Occipital lobe (tissue), 2 donors: ENCODE results near the gene FZR1. TPM values are rescaled to one million over a fixed set of nuclear protein-coding genes. Genes with fewer than 3 reads are reported as not detected.
A peak's percentile ranks its signal among the peaks of the same experiment; 100 is the strongest.
"Not testable (repeated sequence)": the region's sequence is repeated elsewhere in the genome, so short reads cannot be mapped to it uniquely, and the experiment has no call there.

Experiments used
- DNase-seq: peaks from one replicate; lab custom pipeline; 2025; lab: John Stamatoyannopoulos, UW
- total RNA-seq: library from RNA; depleted of rRNA; stranded (reverse); fragments of >200 nt; gene quantifications from one replicate; pipeline ENCODE4 v1.2.3, GENCODE V29; 2014

Gene FZR1
- total RNA-seq, 1 donor from 2014 or later = 42.0 TPM

DNA sequence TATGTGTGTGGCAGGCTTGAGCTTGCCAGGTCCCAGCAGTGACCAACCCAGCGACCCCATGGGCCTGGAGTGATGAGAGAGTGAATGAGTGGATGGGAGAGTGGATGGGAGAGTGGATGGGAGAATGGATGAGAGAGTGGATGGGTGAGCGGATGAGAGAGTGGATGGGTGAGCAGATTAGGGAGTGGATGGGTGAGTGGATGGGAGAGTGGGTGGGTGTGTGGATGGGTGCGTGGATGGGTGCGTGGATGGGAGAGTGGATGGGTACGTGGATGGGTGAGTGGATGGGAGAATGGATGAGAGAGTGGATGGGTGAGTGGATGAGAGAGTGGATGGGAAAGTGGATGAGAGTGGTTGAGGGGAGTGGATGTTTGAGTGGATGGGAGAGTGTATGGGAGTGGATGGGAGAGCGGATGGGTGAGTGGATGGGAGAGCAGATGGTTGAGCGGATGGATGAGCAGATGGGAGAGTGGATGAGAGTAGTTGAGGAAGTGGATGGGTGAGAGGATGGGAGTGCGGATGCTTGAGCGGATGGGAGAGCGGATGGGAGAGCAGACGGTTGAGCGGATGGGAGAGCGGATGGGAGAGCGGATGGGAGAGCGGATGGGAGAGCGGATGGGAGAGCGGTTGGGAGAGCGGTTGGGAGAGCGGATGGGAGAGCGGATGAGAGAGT, 22.6 kb downstream of the FZR1 start:
- DNase-seq = no peak

DNA sequence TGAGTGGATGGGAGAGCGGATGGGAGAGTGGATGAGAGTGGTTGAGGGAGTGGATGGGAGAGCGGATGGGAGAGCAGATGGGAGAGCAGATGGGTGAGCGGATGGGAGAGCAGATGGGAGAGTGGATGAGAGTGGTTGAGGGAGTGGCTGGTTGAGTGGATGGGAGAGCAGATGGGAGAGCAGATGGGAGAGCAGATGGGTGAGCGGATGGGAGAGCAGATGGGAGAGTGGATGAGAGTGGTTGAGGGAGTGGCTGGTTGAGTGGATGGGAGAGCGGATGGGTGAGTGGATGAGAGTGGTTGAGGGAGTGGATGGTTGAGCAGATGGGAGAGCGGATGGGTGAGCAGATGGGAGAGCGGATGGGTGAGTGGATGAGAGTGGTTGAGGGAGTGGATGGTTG, 23.2 kb downstream of the FZR1 start:
- DNase-seq = not testable (repeated sequence)

DNA sequence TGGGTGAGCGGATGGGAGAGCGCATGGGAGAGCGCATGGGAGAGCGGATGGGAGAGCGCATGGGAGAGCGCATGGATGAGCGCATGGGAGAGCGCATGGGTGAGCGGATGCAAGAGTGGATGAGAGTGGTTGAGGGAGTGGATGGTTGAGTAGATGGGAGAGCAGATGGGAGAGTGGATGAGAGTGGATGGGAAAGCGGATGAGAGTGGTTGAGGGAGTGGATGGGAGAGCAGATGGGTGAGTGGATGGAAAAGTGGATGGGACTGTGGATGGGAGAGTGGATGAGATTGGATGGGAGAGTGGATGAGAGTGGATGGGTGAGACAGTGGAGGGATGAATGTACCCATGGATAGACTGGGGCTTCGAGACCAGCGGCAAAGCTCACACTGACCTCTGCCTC, 24.3 kb downstream of the FZR1 start:
- DNase-seq = no peak

DNA sequence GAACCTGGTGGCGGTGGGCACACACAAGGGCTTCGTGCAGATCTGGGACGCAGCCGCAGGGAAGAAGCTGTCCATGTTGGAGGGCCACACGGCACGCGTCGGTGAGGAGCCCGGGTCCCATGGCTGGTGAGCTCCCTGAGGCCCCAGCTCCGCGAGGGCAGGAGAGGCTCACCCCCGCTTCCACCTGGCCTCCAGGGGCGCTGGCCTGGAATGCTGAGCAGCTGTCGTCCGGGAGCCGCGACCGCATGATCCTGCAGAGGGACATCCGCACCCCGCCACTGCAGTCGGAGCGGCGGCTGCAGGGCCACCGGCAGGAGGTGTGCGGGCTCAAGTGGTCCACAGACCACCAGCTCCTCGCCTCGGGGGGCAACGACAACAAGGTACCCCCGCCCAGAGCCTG, 25.6 kb downstream of the FZR1 start:
- no peak for DNase-seq

DNA sequence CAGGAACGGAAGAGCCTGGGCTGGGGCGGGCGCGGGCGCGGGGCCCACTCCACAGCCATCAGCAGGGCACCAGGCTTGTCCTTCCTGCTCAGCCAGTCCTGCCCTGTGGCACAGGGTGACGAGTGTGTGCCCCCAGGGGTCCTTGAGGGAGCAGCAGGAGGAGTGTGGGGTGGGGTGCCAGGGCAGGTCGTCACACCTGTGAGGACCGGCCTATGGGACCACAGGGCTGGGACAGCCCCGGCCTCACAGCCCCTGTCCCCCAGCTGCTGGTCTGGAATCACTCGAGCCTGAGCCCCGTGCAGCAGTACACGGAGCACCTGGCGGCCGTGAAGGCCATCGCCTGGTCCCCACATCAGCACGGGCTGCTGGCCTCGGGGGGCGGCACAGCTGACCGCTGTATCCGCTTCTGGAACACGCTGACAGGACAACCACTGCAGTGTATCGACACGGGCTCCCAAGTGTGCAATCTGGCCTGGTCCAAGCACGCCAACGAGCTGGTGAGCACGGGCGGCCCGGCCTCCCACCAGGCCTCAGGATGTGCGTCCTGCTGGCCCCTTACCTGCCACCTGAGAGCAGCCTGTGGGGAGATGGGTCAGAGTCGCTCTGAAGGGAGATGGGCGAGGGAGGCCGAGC, 26.2 kb downstream of the FZR1 start:
- DNase-seq = no peak

DNA sequence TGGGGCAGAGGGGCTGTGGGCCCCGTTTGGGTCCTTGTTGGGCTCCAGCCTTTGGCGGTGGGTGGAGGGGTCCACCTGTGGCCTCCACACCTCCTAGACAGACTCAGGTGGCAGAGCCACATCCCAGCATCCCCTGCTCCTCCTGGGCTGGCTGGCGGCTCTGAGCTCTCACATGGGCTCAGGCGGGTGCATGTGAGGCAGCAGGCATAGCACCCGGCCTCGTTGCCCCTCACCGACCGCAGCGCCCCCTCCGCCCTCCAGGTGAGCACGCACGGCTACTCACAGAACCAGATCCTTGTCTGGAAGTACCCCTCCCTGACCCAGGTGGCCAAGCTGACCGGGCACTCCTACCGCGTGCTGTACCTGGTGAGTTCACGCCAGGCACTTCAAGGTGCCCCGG, 26.9 kb downstream of the FZR1 start:
- no peak for DNase-seq

DNA sequence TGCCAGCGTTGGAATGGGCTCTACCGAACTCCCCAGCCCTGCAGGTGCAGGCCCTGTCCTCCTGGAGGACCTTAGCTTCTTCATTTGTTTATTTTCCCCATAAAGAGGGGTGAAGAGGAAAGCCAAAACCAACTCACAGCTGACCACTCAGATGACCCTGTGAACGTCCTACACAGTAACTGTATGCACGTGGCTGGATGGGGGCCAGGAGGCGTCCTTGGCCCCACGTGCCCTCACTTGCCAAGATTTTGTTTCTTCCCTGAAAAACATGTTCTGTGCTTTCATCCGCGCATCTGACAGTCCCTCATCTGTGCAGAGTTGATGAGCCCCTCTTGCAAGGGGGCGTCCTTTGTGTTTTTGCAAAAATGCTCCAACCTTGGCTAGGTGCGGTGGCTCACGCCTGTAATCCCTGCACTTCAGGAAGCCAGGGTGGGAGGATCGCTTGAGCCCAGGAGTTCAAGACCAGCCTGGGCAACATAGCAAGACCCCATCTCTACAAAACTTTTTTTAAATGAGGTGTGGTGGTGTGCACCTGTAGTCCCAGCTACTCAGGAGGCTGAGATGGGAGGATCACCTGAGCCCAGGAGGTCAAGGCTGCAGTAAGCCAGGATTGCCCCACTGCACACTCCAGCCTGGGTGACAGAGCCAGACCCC, 27.6 kb downstream of the FZR1 start:
- no peak for DNase-seq

DNA sequence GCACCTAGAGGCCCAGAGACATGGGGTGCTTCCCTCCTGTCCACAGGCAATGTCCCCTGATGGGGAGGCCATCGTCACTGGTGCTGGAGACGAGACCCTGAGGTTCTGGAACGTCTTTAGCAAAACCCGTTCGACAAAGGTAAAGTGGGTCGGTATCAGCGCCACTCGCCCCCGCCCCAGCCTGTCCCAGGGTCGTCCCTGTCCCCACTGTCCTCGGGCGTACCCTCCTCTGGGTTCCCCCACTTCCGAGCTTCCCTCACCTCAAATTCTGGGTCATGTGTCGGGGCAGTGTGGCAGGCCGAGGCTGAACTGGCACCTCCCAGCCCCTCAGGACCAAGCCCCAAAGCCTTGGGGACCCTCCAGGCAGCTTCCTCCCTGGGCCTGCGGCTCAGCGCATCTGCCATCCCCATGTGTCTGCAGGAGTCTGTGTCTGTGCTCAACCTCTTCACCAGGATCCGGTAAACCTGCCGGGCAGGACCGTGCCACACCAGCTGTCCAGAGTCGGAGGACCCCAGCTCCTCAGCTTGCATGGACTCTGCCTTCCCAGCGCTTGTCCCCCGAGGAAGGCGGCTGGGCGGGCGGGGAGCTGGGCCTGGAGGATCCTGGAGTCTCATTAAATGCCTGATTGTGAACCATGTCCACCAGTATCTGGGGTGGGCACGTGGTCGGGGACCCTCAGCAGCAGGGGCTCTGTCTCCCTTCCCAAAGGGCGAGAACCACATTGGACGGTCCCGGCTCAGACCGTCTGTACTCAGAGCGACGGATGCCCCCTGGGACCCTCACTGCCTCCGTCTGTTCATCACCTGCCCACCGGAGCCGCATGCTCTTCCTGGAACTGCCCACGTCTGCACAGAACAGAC, 28.5 kb downstream of the FZR1 start:
- no peak for DNase-seq

DNA sequence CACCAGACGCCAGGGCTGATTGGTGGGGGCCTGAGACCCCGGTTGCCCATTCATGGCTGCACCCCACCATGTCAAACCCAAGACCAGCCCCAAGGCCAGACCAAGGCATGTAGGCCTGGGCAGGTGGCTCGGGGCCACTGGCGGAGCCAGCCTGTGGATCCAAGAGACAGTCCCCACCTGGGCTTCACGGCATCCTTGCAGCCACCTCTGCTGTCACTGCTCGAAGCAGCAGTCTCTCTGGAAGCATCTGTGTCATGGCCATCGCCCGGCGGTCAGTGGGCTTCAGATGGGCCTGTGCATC, 29.1 kb downstream of the FZR1 start:
- DNase-seq = no peak

DNA sequence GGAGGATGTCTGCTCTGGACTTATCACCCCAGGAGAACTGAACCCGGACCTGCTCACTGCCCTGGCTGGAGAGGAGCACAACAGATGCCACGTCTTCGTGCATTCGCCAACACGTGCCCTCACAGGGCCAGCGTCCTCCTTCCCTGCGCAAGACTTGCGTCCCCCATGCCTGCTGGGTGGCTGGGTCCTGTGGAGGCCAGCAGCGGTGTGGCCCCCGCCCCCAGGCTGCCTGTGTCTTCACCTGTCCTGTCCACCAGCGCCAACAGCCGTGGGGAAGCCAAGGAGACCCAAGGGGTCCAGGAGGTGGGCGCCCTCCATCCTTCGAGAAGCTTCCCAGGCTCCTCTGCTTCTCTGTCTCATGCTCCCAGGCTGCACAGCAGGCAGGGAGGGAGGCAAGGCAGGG, 29.5 kb downstream of the FZR1 start:
- no peak for DNase-seq

DNA sequence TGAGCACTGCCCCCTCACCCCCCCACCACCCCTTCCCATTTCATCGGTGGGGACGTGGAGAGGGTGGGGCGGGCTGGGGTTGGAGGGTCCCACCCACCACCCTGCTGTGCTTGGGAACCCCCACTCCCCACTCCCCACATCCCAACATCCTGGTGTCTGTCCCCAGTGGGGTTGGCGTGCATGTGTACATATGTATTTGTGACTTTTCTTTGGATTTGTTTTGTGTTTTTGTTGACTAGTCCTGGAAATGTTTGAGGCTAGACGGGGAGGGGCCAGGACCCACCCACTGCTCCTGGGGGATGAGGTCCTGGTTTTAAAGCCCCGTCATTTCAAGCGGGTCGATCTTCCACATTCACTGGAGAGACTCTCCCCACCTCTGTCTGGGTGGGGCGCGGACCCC, 29.9 kb downstream of the FZR1 start:
- DNase-seq = no peak

DNA sequence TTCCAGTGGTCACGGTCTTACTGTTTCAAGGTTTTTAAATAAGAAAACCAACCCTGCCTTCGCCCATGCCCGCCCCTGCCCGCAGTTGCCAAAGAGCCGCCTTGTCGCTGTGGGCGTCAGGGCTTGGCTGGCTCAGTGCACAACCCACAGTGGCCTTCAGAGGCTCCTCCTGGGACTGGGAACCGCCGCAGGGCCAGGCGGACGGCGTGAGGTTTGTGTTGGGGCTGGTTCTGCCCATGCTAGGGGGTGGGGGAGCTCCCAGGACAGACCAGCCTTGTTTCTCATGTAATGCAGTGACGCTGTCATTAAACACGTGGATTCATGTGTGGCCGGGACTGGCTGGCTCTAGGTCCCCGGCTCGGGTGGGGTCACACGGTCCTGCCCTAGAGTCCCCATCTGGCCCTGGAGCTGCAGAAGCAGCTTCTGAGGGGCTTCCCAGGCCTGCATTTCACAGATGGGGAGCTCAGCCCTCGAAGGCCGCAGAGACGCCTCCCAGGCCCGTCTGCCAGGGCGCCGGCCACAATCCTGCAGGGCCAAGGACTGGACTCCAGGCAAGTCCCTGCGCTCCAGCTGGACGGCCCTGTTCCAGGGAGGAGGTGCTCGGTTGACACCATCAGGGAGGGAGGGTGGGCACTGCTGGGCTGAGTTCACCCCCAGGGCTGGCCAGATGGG, 30.5 kb downstream of the FZR1 start:
- no peak for DNase-seq

DNA sequence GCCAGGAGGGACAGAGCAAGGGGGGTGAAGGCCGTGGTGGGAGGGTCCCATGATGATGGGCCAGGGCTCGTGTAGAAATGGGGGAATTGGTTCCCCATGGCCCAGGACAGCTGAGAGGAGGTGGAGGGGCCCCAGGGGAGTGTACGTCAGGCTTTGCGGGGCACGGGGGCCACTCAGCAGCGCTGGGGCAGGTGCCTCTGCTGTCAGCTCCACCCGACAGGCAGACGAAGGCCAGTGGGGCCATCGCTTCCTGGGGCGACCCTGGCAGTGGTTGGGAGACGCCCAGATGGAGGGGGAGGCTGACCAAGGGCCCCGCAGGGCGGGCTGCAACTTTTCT, 31.0 kb downstream of the FZR1 start:
- DNase-seq = no peak

DNA sequence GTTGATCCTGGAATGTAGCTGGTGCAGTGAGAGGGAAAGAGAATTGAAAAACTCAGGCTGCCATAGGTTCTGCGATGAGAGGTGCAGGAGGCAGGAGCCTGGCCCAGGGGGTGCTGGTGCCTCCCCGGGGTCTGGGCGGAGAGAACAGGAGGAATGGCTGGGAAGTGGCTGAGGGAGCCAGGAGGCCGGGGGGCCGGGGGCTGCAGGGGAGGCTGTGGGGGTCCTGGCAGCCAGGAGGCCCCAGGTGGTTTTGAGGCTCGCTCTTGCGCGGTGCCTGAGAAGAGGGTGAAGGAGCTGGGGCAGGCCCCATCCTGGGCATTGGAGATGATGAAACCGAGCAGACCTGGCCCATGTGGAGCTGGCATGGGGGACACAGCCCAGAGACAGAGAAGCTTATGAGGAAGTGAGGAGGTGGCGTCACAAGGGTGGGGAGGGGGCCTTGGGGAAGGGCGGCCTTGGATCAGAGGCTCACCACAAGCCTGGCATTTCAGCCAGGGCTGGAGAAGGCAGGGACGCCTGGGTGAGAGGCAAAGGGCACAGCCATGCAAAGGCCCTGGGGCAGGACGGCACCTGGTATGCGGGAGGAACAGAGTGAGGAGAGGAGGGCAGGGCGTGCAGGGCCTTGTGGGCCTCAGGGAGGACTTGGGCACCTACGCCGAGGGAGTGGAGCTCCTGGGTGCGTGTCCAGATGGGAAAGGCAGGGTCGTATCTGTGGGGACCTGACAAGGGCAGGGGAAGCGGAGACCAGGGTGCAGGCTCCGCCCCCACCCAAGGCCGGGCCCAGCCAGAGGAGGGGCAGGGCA, 31.5 kb downstream of the FZR1 start:
- DNase-seq = no peak

DNA sequence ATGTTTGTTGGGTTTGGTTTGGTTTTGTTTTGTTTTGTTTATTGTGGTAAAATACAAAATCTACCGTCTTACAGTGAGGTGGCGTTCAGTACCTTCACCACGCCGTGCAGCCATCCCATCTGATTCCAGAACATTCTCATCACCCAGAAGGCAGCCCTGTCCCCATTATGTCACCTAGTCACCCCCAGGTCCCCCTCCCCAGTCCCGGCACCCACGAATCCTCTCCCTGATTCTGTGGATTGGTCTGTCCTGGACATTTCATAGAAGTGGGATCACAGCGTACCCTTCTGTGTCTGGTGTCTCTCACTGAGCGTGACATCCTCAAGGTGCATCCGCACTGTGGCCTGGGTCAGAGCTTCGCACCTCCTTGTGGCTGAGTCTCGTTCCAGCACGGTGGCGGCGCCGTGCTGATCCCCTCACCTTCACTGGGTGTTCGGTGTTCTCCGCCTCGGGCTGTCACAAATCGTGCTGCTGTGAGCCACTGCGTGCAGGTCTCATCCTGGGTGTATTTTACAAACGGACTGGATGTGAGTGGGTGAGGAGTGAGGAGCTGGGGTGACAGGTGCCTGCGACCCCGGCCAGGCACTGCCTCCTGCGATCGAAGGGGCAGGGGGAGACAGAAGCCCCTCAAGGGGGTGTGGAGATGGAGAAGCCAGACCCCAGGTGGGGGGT, 32.3 kb downstream of the FZR1 start:
- DNase-seq = no peak

DNA sequence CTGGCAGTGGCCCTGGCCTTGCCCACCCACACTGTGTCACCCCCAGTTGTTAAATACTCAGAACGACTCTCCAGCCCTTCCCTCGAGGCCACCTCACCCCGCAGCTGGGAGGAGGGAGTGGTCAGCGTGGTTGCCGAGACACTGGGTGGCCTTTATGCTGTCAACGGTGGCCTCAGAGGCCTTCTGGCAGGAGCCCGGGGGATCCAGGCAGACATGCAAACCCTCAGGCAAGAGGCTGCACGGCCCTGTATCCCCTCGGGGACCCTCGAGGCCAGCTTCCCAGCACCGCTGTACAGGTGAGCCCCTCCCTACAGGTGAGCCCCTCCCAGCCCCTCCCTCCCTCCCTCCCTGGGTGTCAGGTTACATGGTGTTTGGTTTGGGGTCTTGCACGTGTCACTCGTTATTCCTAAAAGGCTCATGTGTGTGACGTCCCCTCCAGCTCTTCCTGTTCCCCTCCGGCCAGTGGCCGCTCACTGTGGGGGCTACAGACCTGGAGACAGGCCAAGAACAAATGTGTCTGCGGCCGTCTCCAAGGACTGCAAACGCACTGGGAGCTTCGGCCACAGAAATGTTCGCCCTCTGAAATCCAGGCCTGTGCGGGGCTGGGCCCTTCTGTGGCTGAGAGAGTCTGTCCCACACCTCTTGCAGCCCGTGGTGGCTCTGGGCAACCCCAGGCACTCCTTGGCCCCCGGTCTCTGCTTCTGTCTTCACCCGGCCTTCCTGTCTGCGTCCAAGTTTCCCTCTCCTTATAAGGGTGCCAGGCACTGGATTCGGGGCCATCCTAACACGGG, 33.0 kb downstream of the FZR1 start, which contains the start of gene TEKTIP1:
TSS of gene TEKTIP1 (plus strand) at position 210 of the 791 bp plus-strand sequence. CDS start at position 214, 4 bp downstream.
- no peak for DNase-seq

DNA sequence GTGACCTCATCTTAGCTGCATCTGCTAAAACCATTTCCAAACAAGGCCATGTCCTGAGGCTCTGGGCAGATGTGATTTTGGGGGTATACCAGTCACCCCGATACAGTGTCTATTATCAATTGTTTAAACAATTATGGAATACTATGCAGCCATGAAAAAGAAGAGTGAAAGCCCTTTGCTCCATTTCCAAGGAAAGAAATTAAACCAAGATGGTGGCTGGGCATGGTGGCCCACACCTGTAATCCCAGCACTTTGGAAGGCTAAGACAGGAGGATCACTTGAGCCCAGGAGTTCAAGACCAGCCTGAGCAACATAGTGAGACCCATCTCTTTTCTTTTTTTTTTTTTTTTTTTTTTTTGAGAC, 33.6 kb downstream of the FZR1 start:
- DNase-seq = no peak

DNA sequence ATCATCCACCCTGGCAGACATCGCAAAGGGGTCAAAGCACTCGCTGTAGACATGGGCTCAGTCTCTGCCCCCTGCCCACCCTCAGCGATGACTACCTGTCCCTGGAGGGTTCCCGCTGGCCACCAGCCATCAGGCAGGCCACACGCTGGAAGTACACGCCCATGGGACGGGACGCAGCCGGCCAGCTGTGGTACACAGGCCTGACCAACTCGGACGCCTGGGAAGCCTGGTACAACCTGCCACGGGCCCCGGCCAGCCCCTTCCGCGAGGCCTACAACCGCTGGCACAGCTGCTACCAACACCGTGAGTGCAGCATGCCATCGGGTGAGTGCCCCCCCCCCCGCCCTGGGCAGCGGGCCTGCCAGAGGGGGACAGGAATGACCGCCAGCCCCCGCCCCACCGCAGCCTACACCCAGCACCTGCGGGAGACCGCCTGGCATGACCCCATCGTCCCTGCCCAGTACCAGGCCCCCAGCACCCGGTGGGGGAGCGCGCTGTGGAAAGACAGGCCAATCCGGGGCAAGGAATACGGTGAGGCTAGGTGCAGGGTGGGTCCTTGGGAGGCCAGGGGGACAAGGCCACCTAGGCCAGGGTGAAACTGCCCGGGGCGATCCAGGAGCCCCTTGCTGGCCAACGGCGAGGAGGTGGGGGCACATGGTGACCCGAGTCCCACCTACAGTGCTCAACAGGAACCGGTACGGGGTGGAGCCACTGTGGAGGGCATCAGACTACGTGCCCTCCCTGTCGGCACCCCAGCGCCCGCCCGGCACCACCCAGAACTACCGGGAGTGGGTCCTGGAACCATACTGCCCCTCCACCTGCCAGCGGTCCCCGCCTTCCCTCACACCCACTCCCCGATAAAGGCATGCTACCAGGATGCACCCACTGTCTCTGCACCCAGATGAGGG, 37.3 kb downstream of the FZR1 start:
- peak; percentile 43 for DNase-seq

DNA sequence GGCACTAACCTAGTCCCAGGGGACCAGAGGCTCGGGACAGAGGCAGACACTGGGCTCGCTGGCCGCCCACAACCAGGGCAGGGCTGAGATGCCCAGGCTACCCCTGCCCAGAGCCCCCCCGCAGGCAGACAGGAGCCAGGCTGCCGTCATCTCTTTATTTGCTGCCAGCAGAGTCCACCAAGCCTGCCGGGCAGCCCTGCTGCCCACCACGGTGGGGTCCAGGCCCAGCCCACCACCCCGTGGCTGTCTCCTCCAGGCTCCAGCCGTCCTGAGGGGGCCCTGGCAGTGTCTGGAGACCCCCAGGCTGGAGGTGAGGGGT, 37.9 kb downstream of the FZR1 start:
- DNase-seq = no peak
